ENCODE results near the gene ARRB2. TPM values are rescaled to one million over a fixed set of nuclear protein-coding genes. Genes with fewer than 3 reads are reported as not detected.

ARRB2 gene
- total RNA-seq, 1 donor from 2014 or later = 7.7 TPM

DNA sequence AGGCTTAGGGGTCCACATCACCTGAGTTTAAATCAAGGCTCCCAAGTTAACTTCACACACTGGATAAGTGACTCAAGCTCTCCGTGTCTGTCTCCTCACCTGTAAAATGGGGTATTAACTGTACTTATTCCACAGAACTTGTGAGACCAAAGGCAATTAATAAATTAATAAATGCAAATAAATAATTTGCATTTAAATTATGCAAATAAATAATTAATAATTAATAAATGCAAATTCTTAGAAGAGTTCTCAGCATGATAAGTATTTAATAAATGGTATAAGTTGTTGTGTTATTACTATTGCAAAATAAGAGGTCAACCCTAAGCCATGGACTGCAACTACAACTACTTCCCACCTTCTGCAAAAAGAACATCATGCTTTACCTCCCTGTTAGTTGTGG is 43.0 kb downstream of the ARRB2 start:
- DNase-seq (ENCODE audit: low read depth, low spot score) = no peak

DNA sequence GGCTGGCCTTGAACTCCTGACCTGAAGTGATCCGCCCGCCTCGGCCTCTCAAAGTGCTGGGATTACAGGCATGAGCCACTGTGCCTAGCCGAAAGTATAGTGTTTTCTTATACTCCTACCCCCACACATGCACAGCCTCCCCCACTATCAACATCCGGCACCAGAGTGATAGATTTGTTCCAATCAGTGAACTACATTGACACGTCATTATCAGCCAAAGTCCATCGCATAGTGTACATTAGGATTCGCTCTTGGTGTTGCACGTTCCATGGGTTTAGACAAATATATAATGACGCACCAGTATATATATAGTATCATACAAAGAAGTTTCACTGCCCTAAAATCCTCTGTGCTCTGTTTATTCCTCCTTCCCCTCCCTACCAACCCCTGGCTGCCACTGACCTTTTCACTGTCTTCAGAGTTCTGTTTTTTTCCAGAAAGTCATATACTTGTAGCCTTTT is 49.4 kb downstream of the ARRB2 start:
- DNase-seq (ENCODE audit: low read depth, low spot score) = no peak

DNA sequence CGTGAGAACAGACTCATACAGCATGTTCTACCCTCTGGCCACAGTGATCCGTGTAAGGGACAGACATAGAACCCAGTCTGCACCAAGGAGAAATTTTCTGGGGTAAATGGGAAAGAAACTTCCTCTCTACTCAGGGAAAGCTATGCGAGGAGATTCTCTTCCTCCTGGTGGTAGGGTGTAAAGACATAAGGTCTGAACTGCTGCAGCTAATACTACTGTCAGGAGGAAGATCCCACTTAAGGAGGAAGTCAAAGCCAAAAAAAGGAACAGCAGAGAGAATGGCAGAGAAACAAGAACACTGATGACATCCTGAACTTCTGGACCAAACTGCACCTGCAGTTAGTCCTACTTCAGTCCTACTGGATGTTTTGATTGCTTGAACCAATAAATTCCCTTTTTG is 54.2 kb downstream of the ARRB2 start:
- no peak for DNase-seq (ENCODE audit: low read depth, low spot score)

DNA sequence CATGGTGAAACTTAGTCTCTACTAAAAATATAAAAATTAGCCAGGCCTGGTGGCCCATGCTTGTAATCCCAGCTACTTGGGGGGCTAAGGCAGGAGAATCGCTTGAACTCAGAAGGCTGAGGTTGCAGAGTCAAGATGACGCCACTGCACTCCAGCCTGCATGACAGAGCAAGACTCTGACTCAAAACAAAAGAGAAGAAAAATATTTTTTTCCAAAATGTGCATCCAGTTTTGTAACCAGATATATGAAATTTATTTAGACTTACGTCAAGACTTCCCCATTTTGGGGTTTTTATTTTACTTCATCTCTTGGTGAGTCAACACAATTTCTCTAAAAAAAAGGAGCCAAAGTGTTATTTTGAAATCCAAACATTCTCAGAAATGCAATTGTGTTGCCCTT is 55.8 kb downstream of the ARRB2 start:
- DNase-seq (ENCODE audit: low read depth, low spot score) = no peak

DNA sequence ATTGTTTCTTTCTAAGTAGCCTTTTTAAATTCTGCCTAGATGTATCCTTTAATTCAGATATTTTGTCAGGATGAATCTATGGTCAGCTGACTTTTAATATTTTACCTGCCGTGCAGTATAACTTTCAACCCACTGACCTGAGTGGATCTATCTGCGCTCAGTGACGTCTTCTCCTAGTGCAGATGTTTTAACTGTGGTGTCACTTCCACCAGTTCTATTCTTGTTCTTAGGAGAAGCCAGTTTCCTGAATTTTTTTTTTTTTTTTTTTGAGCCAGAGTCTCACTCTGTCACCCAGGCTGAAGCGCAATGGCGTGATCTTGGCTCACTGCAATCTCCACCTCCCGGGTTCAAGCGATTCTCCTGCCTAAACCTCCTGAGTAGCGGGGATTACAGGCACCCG is 56.3 kb downstream of the ARRB2 start:
- no peak for DNase-seq (ENCODE audit: low read depth, low spot score)

DNA sequence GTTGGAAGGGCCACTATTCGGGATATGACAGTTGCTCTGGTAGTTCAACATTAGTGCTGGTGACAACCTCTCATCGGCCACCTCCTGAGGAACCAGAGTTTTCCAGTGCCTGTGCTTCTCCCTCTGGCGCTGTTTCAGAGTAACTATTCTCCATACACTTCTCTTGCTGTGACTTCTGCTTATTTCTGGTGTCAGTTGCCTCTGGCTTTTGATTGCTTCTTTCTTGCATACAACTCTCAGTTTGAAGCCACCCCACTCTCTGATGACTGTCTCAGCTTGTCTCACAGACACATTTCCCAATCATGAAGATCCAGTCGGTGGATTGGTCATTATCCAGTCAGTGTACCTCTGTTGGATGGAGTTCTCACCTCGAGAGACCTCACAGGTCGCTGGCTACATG is 57.9 kb downstream of the ARRB2 start:
- DNase-seq (ENCODE audit: low read depth, low spot score) = no peak

DNA sequence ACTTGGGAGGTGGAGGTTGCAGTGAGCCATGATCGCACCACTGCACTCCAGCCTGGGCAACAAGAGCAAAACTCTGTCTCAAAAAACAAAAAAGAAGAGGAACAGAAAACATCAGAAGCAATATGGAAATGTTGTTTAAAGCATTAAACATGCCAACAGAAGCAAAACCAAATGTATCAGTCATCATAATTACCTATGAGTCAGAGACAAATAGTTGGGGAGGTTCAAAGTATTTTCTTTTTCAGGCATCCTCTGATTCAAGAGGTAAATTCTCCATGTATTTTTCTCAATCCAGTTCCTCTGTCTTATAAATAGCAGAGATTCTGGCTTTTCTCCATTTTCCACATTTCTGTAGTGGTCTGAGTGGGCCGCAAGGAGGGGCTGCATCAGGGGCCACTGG is 59.2 kb downstream of the ARRB2 start:
- no peak for DNase-seq (ENCODE audit: low read depth, low spot score)

Other genes with a start within 250 kb of the ARRB2 start
- gene SPNS2, start 211.8 kb upstream of the ARRB2 start, total RNA-seq = 6.2 and 6.8 TPM in 2 replicates
- 64.8 and 76.2 TPM in 2 replicates for gene MYBBP1A, start 155.2 kb upstream of the ARRB2 start, total RNA-seq
- not detected in 2 replicates for gene GGT6, start 150.1 kb upstream of the ARRB2 start, total RNA-seq
- not detected in 2 replicates for gene SMTNL2, start 126.1 kb upstream of the ARRB2 start, total RNA-seq
- not detected in 2 replicates for gene ALOX15, start 69.0 kb upstream of the ARRB2 start, total RNA-seq
- gene PELP1, start 6.5 kb upstream of the ARRB2 start, total RNA-seq = 16.0 and 27.6 TPM in 2 replicates
- 9.4 and 12.5 TPM in 2 replicates for gene MED11, start 20.8 kb downstream of the ARRB2 start, total RNA-seq
- gene ZMYND15, start 29.2 kb downstream of the ARRB2 start, total RNA-seq = 0.07 and 0.11 TPM in 2 replicates
- gene CXCL16, start 29.3 kb downstream of the ARRB2 start, total RNA-seq = 2.4 and 7.4 TPM in 2 replicates
- gene TM4SF5, start 61.3 kb downstream of the ARRB2 start, total RNA-seq = not detected in 2 replicates
- gene VMO1, start 75.7 kb downstream of the ARRB2 start, total RNA-seq = 0.32 and 0.40 TPM in 2 replicates
- gene GLTPD2, start 78.3 kb downstream of the ARRB2 start, total RNA-seq = not detected in 2 replicates
- gene PSMB6, start 85.5 kb downstream of the ARRB2 start, total RNA-seq = 225 and 243 TPM in 2 replicates
- gene PLD2, start 96.5 kb downstream of the ARRB2 start, total RNA-seq = 25.6 and 32.3 TPM in 2 replicates
- 26.2 and 30.8 TPM in 2 replicates for gene MINK1, start 122.7 kb downstream of the ARRB2 start, total RNA-seq
- gene C17orf107, start 188.9 kb downstream of the ARRB2 start, total RNA-seq = 0.71 and 0.92 TPM in 2 replicates
- 0.53 and 3.2 TPM in 2 replicates for gene CHRNE, start 192.5 kb downstream of the ARRB2 start, total RNA-seq
- not detected in 2 replicates for gene GP1BA, start 221.6 kb downstream of the ARRB2 start, total RNA-seq
- gene SLC25A11, start 229.4 kb downstream of the ARRB2 start, total RNA-seq = 61.6 and 71.2 TPM in 2 replicates
- gene RNF167, start 229.6 kb downstream of the ARRB2 start, total RNA-seq = 14.8 and 15.2 TPM in 2 replicates
- gene PFN1, start 237.9 kb downstream of the ARRB2 start, total RNA-seq = 518 and 651 TPM in 2 replicates
- gene ENO3, start 240.5 kb downstream of the ARRB2 start, total RNA-seq = 1.3 and 1.6 TPM in 2 replicates

All from pulmonary artery endothelial cell (primary cell).